Neuron (in vitro differentiated cells): ENCODE data around the gene SLC8A2.

Experiments
- H2AFZ ChIP-seq: one replicate; pipeline ENCODE4 v1.6.1; 2013; ENCODE audit warnings: low read depth, mild to moderate bottlenecking, inconsistent platforms, low read length, moderate library complexity
- H3K27me3 ChIP-seq: one replicate; pipeline ENCODE4 v1.6.1; 2013; ENCODE audit warnings: low read length; ENCODE audit not compliant: insufficient read depth
- H3K36me3 ChIP-seq: one replicate; pipeline ENCODE4 v1.6.1; 2013; ENCODE audit warnings: low read length; ENCODE audit not compliant: insufficient read depth
- H3K4me1 ChIP-seq: one replicate; pipeline ENCODE4 v1.6.1; 2013; ENCODE audit warnings: low read length; ENCODE audit not compliant: insufficient read depth
- H3K4me3 ChIP-seq: 2 replicates; pipeline ENCODE4 v1.5.1; 2013; ENCODE audit warnings: mild to moderate bottlenecking, low read length, moderate library complexity
- H3K9me3 ChIP-seq: one replicate; pipeline ENCODE4 v1.6.1; 2013; ENCODE audit warnings: low read length

The SLC8A2 gene

DNA sequence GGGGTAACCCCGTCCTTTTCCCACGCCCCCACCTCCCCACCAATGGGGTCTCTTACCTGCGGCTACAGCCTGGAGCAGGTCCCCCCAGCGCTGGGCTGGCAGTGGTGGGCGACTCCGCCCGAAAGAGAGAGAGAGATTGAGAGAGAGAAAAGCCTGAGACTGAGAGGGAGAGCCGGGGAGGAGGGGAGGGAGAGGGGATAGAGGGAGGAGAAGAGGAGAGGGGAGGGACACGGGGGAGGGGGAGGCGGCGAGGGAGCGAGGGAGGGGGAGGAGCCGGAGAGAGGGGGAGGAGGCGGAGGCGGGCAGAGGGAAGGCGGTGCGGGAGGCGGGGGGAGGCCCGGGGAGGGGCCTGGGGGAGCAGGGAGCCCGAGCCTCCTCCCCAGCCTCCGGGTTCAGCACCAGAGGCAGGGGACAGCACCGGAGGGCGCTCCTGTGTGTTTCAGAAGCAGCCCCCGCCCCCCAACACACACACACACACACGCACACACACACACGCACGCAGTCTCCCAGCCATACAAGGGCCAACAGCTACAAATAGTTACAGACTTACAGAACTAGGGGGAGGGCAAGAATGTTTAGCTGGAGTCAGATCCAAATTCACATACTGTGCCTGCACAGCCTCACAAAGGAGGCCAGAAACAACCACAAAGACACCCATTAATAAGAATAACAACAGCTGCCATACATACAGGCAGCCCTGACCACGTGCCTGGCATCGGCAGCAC lies at the start of gene SLC8A2:
Gene SLC8A2, minus strand, starts transcription at position 161 of the 725 bp plus-strand sequence. CDS start 5,490 bp downstream, outside the sequence.
- peaks cover 21% of the 10 kb centered on the region for H3K4me1 ChIP-seq
- H3K9me3 ChIP-seq, result no peaks in the 10 kb centered on the region
- H3K4me3 ChIP-seq, result peak within 1 kb of the TSS; percentile 32
- H3K36me3 ChIP-seq, result no peaks in the 10 kb centered on the region
- H3K27me3 ChIP-seq, result peaks cover 22% of the 10 kb centered on the region
- peak within 1 kb of the TSS; percentile 38 for H2AFZ ChIP-seq

DNA sequence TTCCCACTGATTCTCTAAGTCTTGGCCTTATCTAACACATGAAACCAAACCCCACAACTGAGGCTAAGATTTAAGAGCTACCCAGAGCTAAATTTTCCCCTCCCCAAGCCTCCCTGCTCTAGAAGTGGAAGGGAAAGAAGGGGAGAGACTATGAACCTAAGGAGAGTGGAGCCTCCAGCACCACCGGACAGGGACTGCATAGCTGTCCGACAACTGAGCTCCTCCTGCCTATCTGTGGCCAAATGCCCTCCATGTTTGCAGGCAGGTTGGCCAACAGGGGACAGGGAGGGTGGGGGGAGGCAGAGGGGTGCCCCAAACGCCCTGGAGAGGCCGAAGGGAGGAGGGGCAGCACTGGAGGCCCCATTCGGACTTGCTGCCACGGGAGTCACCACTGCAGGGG lies 49.1 kb upstream of the SLC8A2 start:
- H3K27me3 ChIP-seq, result peaks cover 3% of the 10 kb centered on the region
- H2AFZ ChIP-seq, result no peak overlapping the region
- no peaks in the 10 kb centered on the region for H3K36me3 ChIP-seq
- H3K4me3 ChIP-seq, result no peak overlapping the region
- no peaks in the 10 kb centered on the region for H3K9me3 ChIP-seq
- H3K4me1 ChIP-seq, result no peaks in the 10 kb centered on the region

- Histone ChIP-seq H3K36me3 (no peaks in the 10 kb centered on the region), H3K4me3 (no peak overlapping the region), H2AFZ (no peak overlapping the region)
Observed at GRCh38 chr19:47520343-47520806, 48.7 kb upstream of the SLC8A2 start.

DNA sequence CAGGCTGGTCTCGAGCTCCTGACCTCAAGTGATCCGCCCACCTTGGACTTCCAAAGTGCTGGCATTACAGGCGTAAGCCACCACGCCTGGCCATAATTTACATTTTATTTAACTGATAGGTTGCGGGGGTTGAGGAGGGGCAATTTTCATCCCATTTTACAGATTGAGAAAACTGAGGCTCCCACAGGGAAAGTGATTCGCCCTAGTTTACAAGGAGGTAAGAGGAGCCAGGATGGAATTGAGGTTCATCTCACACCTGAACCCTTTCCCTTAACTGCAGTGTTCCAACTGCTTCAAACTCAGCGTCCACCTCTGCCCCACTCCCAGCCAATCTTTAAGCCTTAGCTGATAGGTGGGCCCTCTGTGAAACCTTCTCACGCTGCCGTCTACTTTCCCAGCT lies 47.2 kb upstream of the SLC8A2 start:
- H3K4me1 ChIP-seq, result peaks cover 5% of the 10 kb centered on the region
- H2AFZ ChIP-seq, result no peak overlapping the region
- H3K9me3 ChIP-seq, result no peaks in the 10 kb centered on the region
- peaks cover 3% of the 10 kb centered on the region for H3K27me3 ChIP-seq
- H3K36me3 ChIP-seq, result no peaks in the 10 kb centered on the region
- no peak overlapping the region for H3K4me3 ChIP-seq

More at GRCh38 chr19:47520343-47520806, 48.7 kb upstream of the SLC8A2 start:
- no peaks in the 10 kb centered on the region for H3K4me1 ChIP-seq
- H3K9me3 ChIP-seq, result no peaks in the 10 kb centered on the region
- peaks cover 3% of the 10 kb centered on the region for H3K27me3 ChIP-seq

DNA sequence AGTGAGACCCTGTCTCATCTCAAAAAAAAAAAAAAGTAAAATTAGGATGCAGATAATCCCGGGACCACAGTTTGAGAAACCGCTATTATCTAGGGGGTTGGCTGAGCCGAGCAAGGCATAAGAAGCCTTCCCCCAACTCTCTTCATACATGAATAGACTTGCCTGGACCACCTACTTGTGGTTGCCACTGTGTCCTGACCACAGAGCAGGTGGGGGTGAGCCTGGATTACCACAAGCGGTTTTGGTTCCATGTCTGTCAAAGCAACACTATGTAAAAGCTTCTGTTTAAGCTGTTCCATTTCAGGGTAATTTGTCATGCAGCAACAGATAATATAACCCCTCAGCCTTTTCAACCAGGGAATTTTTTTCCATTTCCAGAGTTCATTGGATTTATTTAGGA lies 46.4 kb upstream of the SLC8A2 start:
- H3K9me3 ChIP-seq, result no peaks in the 10 kb centered on the region
- peaks cover 3% of the 10 kb centered on the region for H3K27me3 ChIP-seq
- peaks cover 11% of the 10 kb centered on the region for H3K4me1 ChIP-seq
- no peak overlapping the region for H2AFZ ChIP-seq
- no peaks in the 10 kb centered on the region for H3K36me3 ChIP-seq
- no peak overlapping the region for H3K4me3 ChIP-seq

- Histone ChIP-seq H3K36me3 (no peaks in the 10 kb centered on the region), H3K4me3 (peak within 1 kb of the TSS; percentile 90), H3K9me3 (no peaks in the 10 kb centered on the region), H2AFZ (peak within 1 kb of the TSS; percentile 86), H3K4me1 (peaks cover 20% of the 10 kb centered on the region), H3K27me3 (no peaks in the 10 kb centered on the region)
Observed at GRCh38 chr19:47514869-47515588, 43.3 kb upstream of the SLC8A2 start, which contains the start of gene NAPA. Gene NAPA (minus strand): TSS chr19:47515063. CDS start chr19:47514940, 123 bp downstream.

DNA sequence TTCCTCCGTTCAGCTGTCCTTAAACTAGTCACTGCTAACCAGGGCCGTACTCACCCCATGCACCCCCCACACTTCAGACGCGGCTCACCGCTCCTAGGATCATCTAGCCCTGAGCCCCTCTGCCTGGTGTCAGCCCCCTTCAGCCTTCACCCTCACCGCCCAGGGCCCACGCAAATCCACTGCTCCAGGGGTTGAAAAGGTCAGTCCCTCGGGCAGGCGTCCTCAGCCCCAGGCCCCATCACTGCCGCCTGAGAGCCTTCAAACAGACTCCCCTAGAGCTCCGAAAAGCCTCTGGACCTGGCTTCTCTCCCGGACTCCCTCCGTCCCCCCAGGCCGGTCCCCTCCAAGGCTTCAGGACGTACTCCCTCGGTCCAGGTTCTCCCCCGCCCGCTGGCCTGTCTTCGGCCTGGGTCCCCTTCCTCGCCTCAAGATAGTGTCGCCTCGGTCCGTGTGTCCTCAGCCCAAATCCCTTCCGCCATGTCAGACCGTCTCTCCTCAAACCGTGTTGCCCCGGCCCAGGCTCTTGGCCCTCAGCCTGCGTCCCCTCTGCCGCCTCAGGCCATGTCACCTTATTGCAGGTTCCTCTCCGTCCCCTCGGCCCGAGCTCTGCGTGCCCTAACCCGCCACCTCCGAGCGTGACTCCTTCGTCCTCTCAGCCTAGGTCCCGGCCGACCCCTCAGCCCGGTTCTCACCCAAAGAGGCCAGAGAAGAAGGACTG lies 42.6 kb upstream of the SLC8A2 start:
- H2AFZ ChIP-seq, result no peak overlapping the region
- no peaks in the 10 kb centered on the region for H3K36me3 ChIP-seq
- peak overlapping the region; percentile 90 for H3K4me3 ChIP-seq
- no peaks in the 10 kb centered on the region for H3K9me3 ChIP-seq
- peaks cover 20% of the 10 kb centered on the region for H3K4me1 ChIP-seq
- H3K27me3 ChIP-seq, result no peaks in the 10 kb centered on the region

- Histone ChIP-seq H2AFZ (no peak overlapping the region), H3K4me3 (no peak overlapping the region), H3K27me3 (no peaks in the 10 kb centered on the region), H3K9me3 (no peaks in the 10 kb centered on the region), H3K36me3 (no peaks in the 10 kb centered on the region), H3K4me1 (peaks cover 24% of the 10 kb centered on the region)
Observed at GRCh38 chr19:47512948-47513319, 41.2 kb upstream of the SLC8A2 start.

DNA sequence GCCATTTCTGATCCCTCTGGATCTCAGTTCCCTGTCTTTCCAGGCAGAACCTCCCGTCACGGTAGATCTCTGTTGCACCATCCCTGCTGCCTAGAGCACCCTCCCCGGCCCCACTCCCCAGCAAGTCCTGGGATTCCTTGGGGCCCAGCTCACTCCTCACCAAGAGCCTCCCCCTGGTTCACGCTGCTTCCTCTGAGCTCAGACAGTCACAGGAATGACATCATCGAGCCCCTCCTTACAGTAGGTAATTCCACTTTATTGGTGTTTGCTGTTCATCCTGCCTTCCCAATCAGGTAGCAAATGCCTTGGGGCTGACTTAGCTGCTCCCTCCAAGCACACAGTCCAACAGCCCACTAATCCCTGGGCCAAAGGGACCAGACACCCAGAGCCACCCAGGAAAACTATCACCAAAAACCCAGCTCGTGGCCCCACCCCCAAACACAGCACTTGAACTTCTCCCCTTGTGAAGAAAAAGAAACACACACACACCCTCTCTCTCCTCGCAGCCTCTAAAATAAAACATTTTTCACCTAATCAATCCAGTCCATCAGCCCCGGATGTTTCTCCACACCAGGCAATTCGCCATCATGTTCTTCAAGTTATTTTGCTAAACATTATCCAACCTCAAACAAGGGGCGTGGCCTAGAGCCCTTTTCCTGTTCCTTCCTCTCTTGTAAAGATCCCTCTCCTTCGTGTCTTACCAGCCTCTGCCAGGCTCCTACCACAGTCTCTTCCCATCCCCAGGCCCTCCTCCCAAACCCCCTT lies 40.7 kb upstream of the SLC8A2 start:
- Histone ChIP-seq H3K4me3 (no peak overlapping the region), H2AFZ (no peak overlapping the region), H3K9me3 (no peaks in the 10 kb centered on the region), H3K27me3 (no peaks in the 10 kb centered on the region), H3K36me3 (no peaks in the 10 kb centered on the region), H3K4me1 (peaks cover 30% of the 10 kb centered on the region)

DNA sequence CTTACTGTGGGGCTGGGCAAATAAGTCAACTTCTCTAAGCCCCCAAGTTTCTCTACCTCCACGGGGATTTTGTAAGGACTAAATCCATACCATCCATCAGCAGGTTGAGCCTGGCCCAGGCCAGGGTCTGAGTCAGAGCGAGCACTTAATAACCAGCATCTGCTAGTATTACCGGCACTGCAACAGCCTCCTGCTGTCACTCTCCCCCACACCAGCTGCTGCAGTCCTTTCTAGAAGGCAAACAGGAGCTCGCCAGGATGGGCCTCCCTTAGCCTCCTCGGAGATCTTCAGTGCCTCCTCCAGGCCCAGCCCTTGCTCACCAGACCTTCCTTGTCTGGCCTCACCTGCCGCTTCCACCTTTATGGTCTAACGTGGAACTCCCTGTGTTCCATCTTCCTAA lies 40.0 kb upstream of the SLC8A2 start:
- no peak overlapping the region for H3K4me3 ChIP-seq

GRCh38 chr19:47511128-47511517 lies 39.4 kb upstream of the SLC8A2 start:
- peaks cover 40% of the 10 kb centered on the region for H3K4me1 ChIP-seq
- H3K4me3 ChIP-seq, result no peak overlapping the region
- no peaks in the 10 kb centered on the region for H3K9me3 ChIP-seq
- H3K36me3 ChIP-seq, result no peaks in the 10 kb centered on the region
- no peak overlapping the region for H2AFZ ChIP-seq
- H3K27me3 ChIP-seq, result no peaks in the 10 kb centered on the region

More for the DNA sequence above, 40.0 kb upstream of the SLC8A2 start:
- H3K36me3 ChIP-seq, result no peaks in the 10 kb centered on the region
- peaks cover 37% of the 10 kb centered on the region for H3K4me1 ChIP-seq
- H3K9me3 ChIP-seq, result no peaks in the 10 kb centered on the region
- no peaks in the 10 kb centered on the region for H3K27me3 ChIP-seq
- no peak overlapping the region for H2AFZ ChIP-seq

GRCh38 chr19:47510516-47511127 lies 38.9 kb upstream of the SLC8A2 start:
- Histone ChIP-seq H3K36me3 (no peaks in the 10 kb centered on the region), H3K27me3 (no peaks in the 10 kb centered on the region), H2AFZ (no peak overlapping the region), H3K4me3 (no peak overlapping the region), H3K9me3 (no peaks in the 10 kb centered on the region), H3K4me1 (peaks cover 40% of the 10 kb centered on the region)
